ENCODE data around the gene CYFIP2.
"Not testable (repeated sequence)": the region's sequence is repeated elsewhere in the genome, so short reads cannot be mapped to it uniquely, and the experiment has no call there.

GRCh38 chr5:157244704-157245103 is 21.2 kb upstream of the CYFIP2 start:
- TF ChIP-seq CTCF (IDR thresholded peaks at IDR 0.05); ATF6 (CRISPR knock-in tag; IDR thresholded peaks at IDR 0.05); NR3C1 (CRISPR knock-in tag; conservative IDR thresholded peaks at IDR 0.05; ENCODE audit: low read depth); SOX15 (CRISPR knock-in tag; IDR thresholded peaks at IDR 0.05); NR1H2 (CRISPR knock-in tag; IDR thresholded peaks at IDR 0.05); CREB1 (CRISPR knock-in tag; IDR thresholded peaks at IDR 0.05); ZNF121 (CRISPR knock-in tag; IDR thresholded peaks at IDR 0.05); ATF1 (CRISPR knock-in tag; IDR thresholded peaks at IDR 0.05); USF2 (CRISPR knock-in tag; IDR thresholded peaks at IDR 0.05); MAX (CRISPR knock-in tag; IDR thresholded peaks at IDR 0.05); KAT7 (CRISPR knock-in tag; IDR thresholded peaks at IDR 0.05; ENCODE audit: borderline replicate concordance); PREB (CRISPR knock-in tag; IDR thresholded peaks at IDR 0.05; ENCODE audit: borderline replicate concordance); ESRRA (CRISPR knock-in tag; IDR thresholded peaks at IDR 0.05; ENCODE audit: borderline replicate concordance); ATF2 (CRISPR knock-in tag; IDR thresholded peaks at IDR 0.05; ENCODE audit: borderline replicate concordance, low read depth): not testable (repeated sequence)

All from WTC11 (cell line).